Adipose tissue (tissue), 3 donors: ENCODE measurements around the gene RAPGEF4. TPM values are rescaled to one million over a fixed set of nuclear protein-coding genes. Genes with fewer than 3 reads are reported as not detected.
"Not testable (repeated sequence)": the region's sequence is repeated elsewhere in the genome, so short reads cannot be mapped to it uniquely, and the experiment has no call there.

ENCODE experiments used
- H3K27ac ChIP-seq: one replicate; pipeline ENCODE4 v1.5.1; 2013; ENCODE audit warnings: low read depth, low read length
- WGBS, 3 donors: extraction: QIAGEN DNeasy Blood & Tissue Kit; methylation state at CpG; one replicate each; pipeline ENCODE4 v1.1.7; 2013; 5-methylcytosine and 5-hydroxymethylcytosine counted together
- polyA plus RNA-seq, 3 donors: library from polyadenylated mRNA; stranded (reverse); fragments of 200-250 nt; gene quantifications; one replicate each; pipeline ENCODE4 v1.2.3, GENCODE V29; 2013
- donor health status: healthy with polysubstance abuse.
- donor health status: Bipolar disorder and iron deficiency.
- donor health status: healthy.

The RAPGEF4 gene
- polyA plus RNA-seq, 3 donors = 2.6 to 8.1 (median 2.7) TPM

GRCh38 chr2:172763079-172763478 is 27.4 kb downstream of the RAPGEF4 start:
- no peak overlapping the region for H3K27ac ChIP-seq
- WGBS, 3 donors = 85 to 92% (median 86%) methylated on average over 2 of the region's 2 CpGs

GRCh38 chr2:172765662-172766061 is 30.0 kb downstream of the RAPGEF4 start:
- H3K27ac ChIP-seq = no peak overlapping the region
- WGBS, 3 donors = 78 to 87% (median 84%) methylated on average over 4 of the region's 4 CpGs

- WGBS, 3 donors = 84 to 92% (median 91%) methylated on average over 4 of the region's 4 CpGs
- H3K27ac ChIP-seq = no peak overlapping the region
These were observed 32.8 kb downstream of the RAPGEF4 start for GRCh38 chr2:172768401-172768800.

- 43 to 79% (median 76%) methylated on average over 1 of the region's 1 CpG for WGBS, 3 donors
These were observed 34.2 kb downstream of the RAPGEF4 start for GRCh38 chr2:172769879-172770278.

GRCh38 chr2:172770887-172771286 is 35.2 kb downstream of the RAPGEF4 start:
- no peak overlapping the region for H3K27ac ChIP-seq

More at GRCh38 chr2:172769879-172770278, 34.2 kb downstream of the RAPGEF4 start:
- H3K27ac ChIP-seq = no peak overlapping the region

- no peak overlapping the region for H3K27ac ChIP-seq
- 88 to 92% (median 90%) methylated on average over 5 of the region's 5 CpGs for WGBS, 3 donors
These were observed 37.0 kb downstream of the RAPGEF4 start for GRCh38 chr2:172772633-172773032.

- no peak overlapping the region for H3K27ac ChIP-seq
These were observed 38.7 kb downstream of the RAPGEF4 start for GRCh38 chr2:172774302-172774701.

- WGBS, 3 donors = 79 to 98% (median 94%) methylated on average over 1 of the region's 1 CpG
These were observed 39.7 kb downstream of the RAPGEF4 start for GRCh38 chr2:172775319-172775718.

GRCh38 chr2:172777431-172777830 is 41.8 kb downstream of the RAPGEF4 start:
- 83 to 84% (median 84%) methylated on average over 3 of the region's 3 CpGs for WGBS, 3 donors
- no peak overlapping the region for H3K27ac ChIP-seq

More at GRCh38 chr2:172775319-172775718, 39.7 kb downstream of the RAPGEF4 start:
- no peak overlapping the region for H3K27ac ChIP-seq

GRCh38 chr2:172782506-172783164 is 47.0 kb downstream of the RAPGEF4 start:
- WGBS, 3 donors = 68 to 76% (median 73%) methylated on average over 6 of the region's 6 CpGs
- H3K27ac ChIP-seq = no peak overlapping the region

GRCh38 chr2:172783165-172783898 is 47.7 kb downstream of the RAPGEF4 start:
- no peak overlapping the region for H3K27ac ChIP-seq
- 35 to 60% (median 37%) methylated on average over 9 of the region's 9 CpGs for WGBS, 3 donors

GRCh38 chr2:172788871-172789270 is 53.2 kb downstream of the RAPGEF4 start:
- no peak overlapping the region for H3K27ac ChIP-seq

- 43 to 66% (median 51%) methylated on average over 4 of the region's 4 CpGs for WGBS, 3 donors
- no peak overlapping the region for H3K27ac ChIP-seq
These were observed 54.8 kb downstream of the RAPGEF4 start for GRCh38 chr2:172790404-172790803.

- 84 to 85% (median 84%) methylated on average over 4 of the region's 4 CpGs for WGBS, 3 donors
These were observed 56.3 kb downstream of the RAPGEF4 start for GRCh38 chr2:172791953-172792352.

GRCh38 chr2:172792711-172793110 is 57.1 kb downstream of the RAPGEF4 start:
- no peak overlapping the region for H3K27ac ChIP-seq

More at GRCh38 chr2:172791953-172792352, 56.3 kb downstream of the RAPGEF4 start:
- H3K27ac ChIP-seq = no peak overlapping the region

- 87 to 97% (median 94%) methylated on average over 1 of the region's 1 CpG for WGBS, 3 donors
- not testable (repeated sequence) for H3K27ac ChIP-seq
These were observed 67.7 kb downstream of the RAPGEF4 start for GRCh38 chr2:172803308-172803707.

GRCh38 chr2:172804423-172804822 is 68.8 kb downstream of the RAPGEF4 start:
- WGBS, 3 donors = 70 to 84% (median 72%) methylated on average over 4 of the region's 4 CpGs
- no peak overlapping the region for H3K27ac ChIP-seq

GRCh38 chr2:172806493-172806892 is 70.8 kb downstream of the RAPGEF4 start:
- H3K27ac ChIP-seq = no peak overlapping the region
- 0 to 5% (median 3%) methylated on average over 2 of the region's 2 CpGs for WGBS, 3 donors

GRCh38 chr2:172806996-172807395 is 71.4 kb downstream of the RAPGEF4 start:
- no peak overlapping the region for H3K27ac ChIP-seq
- WGBS, 3 donors = 77 to 79% (median 78%) methylated on average over 6 of the region's 6 CpGs

- 78 to 91% (median 87%) methylated on average over 4 of the region's 4 CpGs for WGBS, 3 donors
- no peak overlapping the region for H3K27ac ChIP-seq
These were observed 72.5 kb downstream of the RAPGEF4 start for GRCh38 chr2:172808156-172808555.
